ENCODE measurements around the gene MYO16. TPM values are rescaled to one million over a fixed set of nuclear protein-coding genes. Genes with fewer than 3 reads are reported as not detected.

The MYO16 gene
- total RNA-seq, 4 donors from 2014 or later = 0.54 to 3.8 (median 1.5) TPM

- H3K36me3 ChIP-seq = no peaks in the 10 kb centered on the region
- no peak for ATAC-seq
- H3K4me3 ChIP-seq = no peak overlapping the region
- WGBS, 2 donors (ENCODE audit: low coverage in 1 of 2) = 77 to 90% methylated on average over 1 of the region's 1 CpG
- no peaks in the 10 kb centered on the region for H3K9me3 ChIP-seq
- H3K27me3 ChIP-seq = peaks cover 13% of the 10 kb centered on the region
- H3K27ac ChIP-seq = no peak overlapping the region
- no peak for TF ChIP-seq POLR2AphosphoS5 (IDR thresholded peaks at IDR 0.05)
- TF ChIP-seq EP300 (IDR thresholded peaks at IDR 0.05) = no peak
- no peak for TF ChIP-seq CTCF (IDR thresholded peaks at IDR 0.05)
- no peak for TF ChIP-seq POLR2A (IDR thresholded peaks at IDR 0.05)
- no peaks in the 10 kb centered on the region for H3K4me1 ChIP-seq
Measured at GRCh38 chr13:108680011-108680410, 50.6 kb downstream of the MYO16 start.

GRCh38 chr13:108681986-108682575, 52.7 kb downstream of the MYO16 start:
- Histone ChIP-seq H3K27ac (no peak overlapping the region), H3K4me1 (no peaks in the 10 kb centered on the region), H3K36me3 (no peaks in the 10 kb centered on the region), H3K4me3 (no peak overlapping the region), H3K9me3 (no peaks in the 10 kb centered on the region), H3K27me3 (peaks cover 4% of the 10 kb centered on the region)
- ATAC-seq = no peak
- TF ChIP-seq POLR2A (IDR thresholded peaks at IDR 0.05) (no peak), EP300 (IDR thresholded peaks at IDR 0.05) (no peak), POLR2AphosphoS5 (IDR thresholded peaks at IDR 0.05) (no peak), CTCF (IDR thresholded peaks at IDR 0.05) (no peak)
- 55 to 89% methylated on average over 2 to 7 of the region's 8 CpGs for WGBS, 2 donors (ENCODE audit: low coverage in 1 of 2)

- H3K27ac ChIP-seq = no peak overlapping the region
- ATAC-seq = no peak
- H3K36me3 ChIP-seq = no peaks in the 10 kb centered on the region
- no peak overlapping the region for H3K4me3 ChIP-seq
- H3K4me1 ChIP-seq = no peaks in the 10 kb centered on the region
- peaks cover 4% of the 10 kb centered on the region for H3K27me3 ChIP-seq
- H3K9me3 ChIP-seq = no peaks in the 10 kb centered on the region
- 69 to 86% methylated on average over 1 to 4 of the region's 4 CpGs for WGBS, 2 donors (ENCODE audit: low coverage in 1 of 2)
- TF ChIP-seq POLR2A (IDR thresholded peaks at IDR 0.05) (no peak), EP300 (IDR thresholded peaks at IDR 0.05) (no peak), CTCF (IDR thresholded peaks at IDR 0.05) (no peak), POLR2AphosphoS5 (IDR thresholded peaks at IDR 0.05) (no peak)
Measured at GRCh38 chr13:108682714-108683113, 53.3 kb downstream of the MYO16 start.

- TF ChIP-seq CTCF (IDR thresholded peaks at IDR 0.05) (no peak), POLR2A (IDR thresholded peaks at IDR 0.05) (no peak), POLR2AphosphoS5 (IDR thresholded peaks at IDR 0.05) (no peak), EP300 (IDR thresholded peaks at IDR 0.05) (no peak)
- no peak for ATAC-seq
- WGBS, 2 donors (ENCODE audit: low coverage in 1 of 2) = 76 to 79% methylated on average over 4 of the region's 5 CpGs
- no peak overlapping the region for H3K27ac ChIP-seq
- no peaks in the 10 kb centered on the region for H3K27me3 ChIP-seq
- H3K4me1 ChIP-seq = no peaks in the 10 kb centered on the region
- H3K36me3 ChIP-seq = no peaks in the 10 kb centered on the region
- no peak overlapping the region for H3K4me3 ChIP-seq
- no peaks in the 10 kb centered on the region for H3K9me3 ChIP-seq
Measured at GRCh38 chr13:108686027-108686426, 56.6 kb downstream of the MYO16 start.

GRCh38 chr13:108690726-108691125, 61.3 kb downstream of the MYO16 start:
- H3K36me3 ChIP-seq = no peaks in the 10 kb centered on the region
- no peaks in the 10 kb centered on the region for H3K27me3 ChIP-seq
- H3K4me3 ChIP-seq = no peak overlapping the region
- no peak for TF ChIP-seq CTCF (IDR thresholded peaks at IDR 0.05)
- no peak for ATAC-seq
- H3K4me1 ChIP-seq = no peaks in the 10 kb centered on the region
- WGBS, 2 donors (ENCODE audit: low coverage in 1 of 2) = 83 to 88% methylated on average over 1 of the region's 1 CpG
- H3K9me3 ChIP-seq = no peaks in the 10 kb centered on the region
- H3K27ac ChIP-seq = no peak overlapping the region

Measured in gastroesophageal sphincter (tissue), 4 donors.